K562 (cell line): ENCODE data around the gene MINK1. TPM values are rescaled to one million over a fixed set of nuclear protein-coding genes. Genes with fewer than 3 reads are reported as not detected.

Experiments used
- AFF4 ChIP-seq: sonication (generic); formaldehyde crosslinking; IDR thresholded peaks from 2 replicates; pipeline ENCODE4 v1.8.0; 2023; ENCODE audit warnings: mild to moderate bottlenecking, missing genetic modification reagents
- CREB3 ChIP-seq: fragments of 450-650 bp; conservative IDR thresholded peaks from 2 replicates; pipeline ENCODE4 v1.6.1; 2016; ENCODE audit warnings: missing genetic modification characterization, low read depth, mild to moderate bottlenecking, missing compliant biosample characterization, moderate library complexity
- HDAC8 ChIP-seq: fragments of 450-650 bp; IDR thresholded peaks from 2 replicates; pipeline ENCODE4 v1.6.1; 2016; ENCODE audit warnings: mild to moderate bottlenecking, missing genetic modification characterization, moderate library complexity, missing compliant biosample characterization
- KDM2B ChIP-seq: fragments of 250-450 bp; sonication (Bioruptor Pico); IDR thresholded peaks from 2 replicates; pipeline ENCODE4 v1.8.0; 2021; ENCODE audit warnings: mild to moderate bottlenecking, moderate library complexity
- PCBP2 ChIP-seq: fragments of 200-400 bp; formaldehyde crosslinking; IDR thresholded peaks from 2 replicates; pipeline ENCODE4 v1.6.1; 2018; ENCODE audit warnings: low read length, low read depth, mild to moderate bottlenecking, moderate library complexity; ENCODE audit not compliant: poor library complexity, severe bottlenecking
- RUNX1 ChIP-seq: sonication (generic); IDR thresholded peaks from 2 replicates; pipeline ENCODE4 v1.6.1; 2016; ENCODE audit warnings: antibody characterized with exemption, low read depth
- polyA plus RNA-seq, 8 experiments: library from polyadenylated mRNA; depleted of rRNA in 4 of 8; stranded (reverse) in 5 of 8; unstranded in 3 of 8; fragments of >200 nt; fragmentation: Nextera tagmentation in 2 of 8; fragmentation: Illumina TruSeq in 1 of 8; extraction: Ambion mirVana in 2 of 8; extraction: Trizol in 1 of 8; gene quantifications; 2 replicates each; pipeline versions ENCODE4 v1.2.1 to v1.2.3, GENCODE V29; 2011 to 2014; ENCODE audit warnings: inconsistent platforms in 1 of 8, missing spikeins in 1 of 8
- total RNA-seq, 7 experiments: library from RNA; depleted of rRNA in 6 of 7; stranded (reverse); fragments of >200 nt in 6 of 7; fragmentation: Illumina TruSeq in 2 of 7; extraction: Trizol in 2 of 7; gene quantifications; 2 replicates each; pipeline versions ENCODE4 v1.2.1 to v1.2.3, GENCODE V29; 2011 to 2021; ENCODE audit warnings: low replicate concordance in 1 of 7
- TF ChIP-seq, protein P1 (sequence below): fragments of 250-450 bp; sonication (Bioruptor Pico); IDR thresholded peaks from 2 replicates; pipeline ENCODE4 v1.4.0; 2020; ENCODE audit warnings: mild to moderate bottlenecking, moderate library complexity
- TF ChIP-seq, protein P2 (sequence below): sonication (generic); formaldehyde crosslinking; IDR thresholded peaks from 2 replicates; pipeline ENCODE4 v1.8.0; 2022; ENCODE audit warnings: mild to moderate bottlenecking, low read depth, missing genetic modification reagents
- TF ChIP-seq, protein P3 (sequence below): fragments of 250-450 bp; sonication (Bioruptor Pico); IDR thresholded peaks from 2 replicates; pipeline ENCODE4 v1.5.0; 2021; ENCODE audit warnings: mild to moderate bottlenecking, moderate library complexity
- TF ChIP-seq, protein P4 (sequence below): fragments of 450-650 bp; conservative IDR thresholded peaks from 2 replicates; pipeline ENCODE4 v1.6.1; 2016; ENCODE audit warnings: missing genetic modification characterization, low read depth, mild to moderate bottlenecking, control low read depth, missing compliant biosample characterization

MINK1 gene
- total and polyA plus RNA-seq, 9 of the 15 experiments (the other 6 are each of a cell fraction or from before 2014, with no cell fraction given) = 0.11 to 54.2 (median 14.9) TPM

DNA sequence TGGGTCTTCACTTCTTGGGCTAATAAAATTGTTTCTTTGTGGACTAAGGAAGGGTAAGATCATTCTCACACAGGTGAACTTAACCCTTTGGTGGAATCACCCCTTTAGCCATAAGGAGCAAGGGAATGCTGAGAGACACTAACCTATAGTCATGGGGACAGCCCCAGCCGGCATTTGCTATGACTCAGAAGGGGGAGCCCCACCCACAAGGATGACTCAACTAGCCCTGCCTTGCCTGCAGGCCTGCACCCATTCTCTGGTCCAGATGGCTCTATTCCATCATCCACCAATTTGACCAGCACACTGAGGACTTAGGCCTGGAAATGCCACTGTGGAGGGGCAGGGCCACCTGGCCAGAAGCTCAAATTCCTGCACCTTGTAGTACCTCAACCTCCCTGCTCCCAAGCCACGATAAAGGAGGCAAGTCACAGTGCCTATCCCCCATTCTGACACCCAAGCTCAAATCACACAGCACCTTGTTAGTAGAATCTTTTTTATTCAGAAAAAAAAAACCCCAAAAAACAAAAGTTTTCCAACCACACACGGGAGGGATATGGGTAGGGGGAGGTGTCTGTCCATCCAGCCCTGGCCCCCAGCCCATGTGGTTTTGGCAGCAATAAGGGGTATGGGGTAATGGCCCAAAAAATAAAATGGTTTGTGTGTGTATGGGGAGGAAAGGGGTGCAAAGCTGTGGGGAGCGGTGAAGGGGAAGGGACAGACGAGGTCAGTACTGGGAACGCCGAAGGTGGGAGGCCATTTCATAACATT, 112.2 kb downstream of the MINK1 start (continued):
- TF ChIP-seq, protein P1, sequence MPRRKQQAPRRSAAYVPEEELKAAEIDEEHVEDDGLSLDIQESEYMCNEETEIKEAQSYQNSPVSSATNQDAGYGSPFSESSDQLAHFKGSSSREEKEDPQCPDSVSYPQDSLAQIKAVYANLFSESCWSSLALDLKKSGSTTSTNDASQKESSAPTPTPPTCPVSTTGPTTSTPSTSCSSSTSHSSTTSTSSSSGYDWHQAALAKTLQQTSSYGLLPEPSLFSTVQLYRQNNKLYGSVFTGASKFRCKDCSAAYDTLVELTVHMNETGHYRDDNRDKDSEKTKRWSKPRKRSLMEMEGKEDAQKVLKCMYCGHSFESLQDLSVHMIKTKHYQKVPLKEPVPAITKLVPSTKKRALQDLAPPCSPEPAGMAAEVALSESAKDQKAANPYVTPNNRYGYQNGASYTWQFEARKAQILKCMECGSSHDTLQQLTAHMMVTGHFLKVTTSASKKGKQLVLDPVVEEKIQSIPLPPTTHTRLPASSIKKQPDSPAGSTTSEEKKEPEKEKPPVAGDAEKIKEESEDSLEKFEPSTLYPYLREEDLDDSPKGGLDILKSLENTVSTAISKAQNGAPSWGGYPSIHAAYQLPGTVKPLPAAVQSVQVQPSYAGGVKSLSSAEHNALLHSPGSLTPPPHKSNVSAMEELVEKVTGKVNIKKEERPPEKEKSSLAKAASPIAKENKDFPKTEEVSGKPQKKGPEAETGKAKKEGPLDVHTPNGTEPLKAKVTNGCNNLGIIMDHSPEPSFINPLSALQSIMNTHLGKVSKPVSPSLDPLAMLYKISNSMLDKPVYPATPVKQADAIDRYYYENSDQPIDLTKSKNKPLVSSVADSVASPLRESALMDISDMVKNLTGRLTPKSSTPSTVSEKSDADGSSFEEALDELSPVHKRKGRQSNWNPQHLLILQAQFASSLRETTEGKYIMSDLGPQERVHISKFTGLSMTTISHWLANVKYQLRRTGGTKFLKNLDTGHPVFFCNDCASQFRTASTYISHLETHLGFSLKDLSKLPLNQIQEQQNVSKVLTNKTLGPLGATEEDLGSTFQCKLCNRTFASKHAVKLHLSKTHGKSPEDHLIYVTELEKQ (CRISPR knock-in tag) = no peak
- TF ChIP-seq RUNX1 (no peak), CREB3 (no peak), PCBP2 (no peak), KDM2B (CRISPR knock-in tag) (no peak), HDAC8 (tag) (no peak), AFF4 (CRISPR knock-in tag) (no peak)
- TF ChIP-seq, protein P2, sequence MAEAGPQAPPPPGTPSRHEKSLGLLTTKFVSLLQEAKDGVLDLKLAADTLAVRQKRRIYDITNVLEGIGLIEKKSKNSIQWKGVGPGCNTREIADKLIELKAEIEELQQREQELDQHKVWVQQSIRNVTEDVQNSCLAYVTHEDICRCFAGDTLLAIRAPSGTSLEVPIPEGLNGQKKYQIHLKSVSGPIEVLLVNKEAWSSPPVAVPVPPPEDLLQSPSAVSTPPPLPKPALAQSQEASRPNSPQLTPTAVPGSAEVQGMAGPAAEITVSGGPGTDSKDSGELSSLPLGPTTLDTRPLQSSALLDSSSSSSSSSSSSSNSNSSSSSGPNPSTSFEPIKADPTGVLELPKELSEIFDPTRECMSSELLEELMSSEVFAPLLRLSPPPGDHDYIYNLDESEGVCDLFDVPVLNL (CRISPR knock-in tag) = no peak
- TF ChIP-seq, protein P3, sequence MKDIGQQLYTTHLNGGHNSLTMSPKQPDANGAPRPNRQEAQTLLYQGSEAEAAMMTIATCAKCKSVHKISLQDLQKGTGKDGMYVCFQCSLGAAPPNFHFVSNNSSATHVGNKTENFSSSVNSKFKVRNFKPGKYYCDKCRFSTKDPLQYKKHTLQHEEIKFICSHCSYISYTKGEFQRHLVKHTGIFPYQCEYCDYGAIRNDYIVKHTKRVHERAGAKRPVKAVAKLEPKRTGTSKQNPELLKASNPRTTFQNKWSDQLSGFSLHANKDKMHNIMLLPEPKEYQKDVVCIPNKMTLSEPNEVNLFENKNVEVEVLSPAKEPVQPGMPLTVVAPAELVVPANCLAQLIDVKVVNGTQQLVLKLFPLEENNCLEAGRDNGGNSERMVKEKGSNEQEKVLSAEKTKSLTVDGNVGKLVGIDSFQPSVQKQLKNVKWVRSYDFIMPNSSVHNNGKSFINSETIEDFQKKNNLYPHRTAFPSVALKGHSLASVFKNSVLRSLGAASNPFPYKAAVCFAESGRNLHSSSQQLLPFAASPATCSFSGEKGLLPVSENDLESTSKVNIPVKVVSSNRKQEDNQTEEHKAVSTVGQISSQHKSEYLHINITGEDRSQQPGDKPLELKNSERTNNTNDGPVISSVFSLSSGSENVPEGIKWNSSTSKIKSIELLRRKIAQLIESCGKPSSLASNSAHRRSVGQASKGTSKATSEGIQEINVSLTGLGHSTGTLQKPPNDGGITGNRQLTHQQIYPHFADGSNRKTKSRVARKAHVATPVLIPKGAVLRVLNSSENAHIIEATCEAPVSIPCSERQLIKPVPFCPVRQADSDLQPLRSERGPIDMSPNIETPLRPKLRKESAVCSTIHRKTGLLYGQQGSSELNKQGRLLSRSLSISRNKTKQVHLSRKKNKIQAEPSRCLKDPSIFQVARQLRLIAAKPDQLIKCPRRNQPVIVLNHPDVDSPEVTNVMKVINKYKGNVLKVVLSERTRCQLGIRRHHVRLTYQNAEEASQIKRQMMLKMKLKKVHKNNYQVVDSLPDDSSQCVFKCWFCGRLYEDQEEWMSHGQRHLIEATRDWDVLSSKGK = no peak
- TF ChIP-seq, protein P4, sequence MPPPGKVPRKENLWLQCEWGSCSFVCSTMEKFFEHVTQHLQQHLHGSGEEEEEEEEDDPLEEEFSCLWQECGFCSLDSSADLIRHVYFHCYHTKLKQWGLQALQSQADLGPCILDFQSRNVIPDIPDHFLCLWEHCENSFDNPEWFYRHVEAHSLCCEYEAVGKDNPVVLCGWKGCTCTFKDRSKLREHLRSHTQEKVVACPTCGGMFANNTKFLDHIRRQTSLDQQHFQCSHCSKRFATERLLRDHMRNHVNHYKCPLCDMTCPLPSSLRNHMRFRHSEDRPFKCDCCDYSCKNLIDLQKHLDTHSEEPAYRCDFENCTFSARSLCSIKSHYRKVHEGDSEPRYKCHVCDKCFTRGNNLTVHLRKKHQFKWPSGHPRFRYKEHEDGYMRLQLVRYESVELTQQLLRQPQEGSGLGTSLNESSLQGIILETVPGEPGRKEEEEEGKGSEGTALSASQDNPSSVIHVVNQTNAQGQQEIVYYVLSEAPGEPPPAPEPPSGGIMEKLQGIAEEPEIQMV (tag) = no peak
